Fibroblast of villous mesenchyme (primary cell): ENCODE data around the gene RIPOR3. TPM values are rescaled to one million over a fixed set of nuclear protein-coding genes. Genes with fewer than 3 reads are reported as not detected.

Experiments
- DNase-seq: peaks from one replicate; pipeline ENCODE4 v3.0.0-alpha.2; 2010; ENCODE audit warnings: low read depth
- H3K4me3 ChIP-seq: 2 replicates; pipeline ENCODE4 v1.5.1; 2011; ENCODE audit warnings: low read depth, mild to moderate bottlenecking, low read length
- CTCF ChIP-seq: IDR thresholded peaks from 2 replicates; pipeline ENCODE4 v1.5.1; 2012; ENCODE audit warnings: low read depth, mild to moderate bottlenecking, low read length; ENCODE audit not compliant: insufficient read depth
- total RNA-seq: library from RNA; depleted of rRNA; stranded (reverse); fragments of >200 nt; gene quantifications from 2 replicates; pipeline ENCODE4 v1.2.3, GENCODE V29; 2012

RIPOR3 gene
- total RNA-seq, 1 donor: 28.1 TPM

- DNase-seq: no peak
- H3K4me3 ChIP-seq: no peak overlapping the region
- TF ChIP-seq CTCF: no peak
Measured at GRCh38 chr20:50598074-50598473, 93.3 kb downstream of the RIPOR3 start.

GRCh38 chr20:50597406-50597969 lies 93.9 kb downstream of the RIPOR3 start:
- no peak overlapping the region for H3K4me3 ChIP-seq
- TF ChIP-seq CTCF: no peak
- DNase-seq: no peak

GRCh38 chr20:50596694-50597021 lies 94.7 kb downstream of the RIPOR3 start:
- no peak overlapping the region for H3K4me3 ChIP-seq
- no peak for DNase-seq
- no peak for TF ChIP-seq CTCF

- TF ChIP-seq CTCF: no peak
- DNase-seq: no peak
- H3K4me3 ChIP-seq: no peak overlapping the region
Measured at GRCh38 chr20:50595988-50596693, 95.2 kb downstream of the RIPOR3 start.

- no peak for TF ChIP-seq CTCF
- H3K4me3 ChIP-seq: no peak overlapping the region
- no peak for DNase-seq
Measured at GRCh38 chr20:50595433-50595895, 95.9 kb downstream of the RIPOR3 start.

GRCh38 chr20:50594591-50595432 lies 96.5 kb downstream of the RIPOR3 start:
- DNase-seq: no peak
- no peak for TF ChIP-seq CTCF
- H3K4me3 ChIP-seq: no peak overlapping the region
